ENCODE measurements around the gene SAXO2.
"Not testable (repeated sequence)": the region's sequence is repeated elsewhere in the genome, so short reads cannot be mapped to it uniquely, and the experiment has no call there.

Gene SAXO2

DNA sequence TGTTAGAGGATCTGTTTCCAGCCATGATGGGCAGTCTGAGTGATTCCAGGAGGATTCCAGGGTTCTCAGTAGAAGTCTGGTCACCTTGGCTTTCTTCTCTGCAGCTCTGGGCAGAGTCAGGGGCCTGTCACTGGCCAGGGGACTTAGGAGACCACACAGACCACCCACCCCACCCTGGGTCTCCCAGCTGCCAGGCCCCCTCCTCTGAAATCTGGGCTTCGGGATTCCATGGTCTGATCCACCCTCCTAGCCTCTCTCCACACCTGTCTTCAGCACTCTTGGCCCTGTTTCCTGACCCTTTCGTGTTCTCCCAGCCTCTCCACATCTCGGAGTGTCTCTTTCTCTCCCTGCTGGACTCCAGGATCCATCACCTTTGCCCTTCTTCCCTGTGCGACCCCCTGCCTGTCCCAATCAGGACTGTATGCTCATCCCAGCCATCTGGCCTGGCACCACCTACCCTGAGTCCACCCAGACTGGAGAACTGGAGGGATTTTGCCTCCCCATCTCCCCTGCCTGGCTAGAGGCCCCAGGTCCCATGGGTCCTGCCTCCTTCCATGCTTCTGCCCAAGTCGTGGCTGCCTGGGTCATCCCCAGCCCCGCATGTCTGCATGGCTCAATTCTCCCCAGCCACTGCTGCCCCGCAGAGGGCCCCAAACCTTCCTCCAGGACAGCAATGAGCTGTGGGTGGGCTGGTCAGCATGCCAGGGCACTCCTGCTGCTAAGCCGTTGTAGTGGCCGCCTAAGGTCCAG, 52.3 kb downstream of the SAXO2 start:
- DNase-seq, result no peak

DNA sequence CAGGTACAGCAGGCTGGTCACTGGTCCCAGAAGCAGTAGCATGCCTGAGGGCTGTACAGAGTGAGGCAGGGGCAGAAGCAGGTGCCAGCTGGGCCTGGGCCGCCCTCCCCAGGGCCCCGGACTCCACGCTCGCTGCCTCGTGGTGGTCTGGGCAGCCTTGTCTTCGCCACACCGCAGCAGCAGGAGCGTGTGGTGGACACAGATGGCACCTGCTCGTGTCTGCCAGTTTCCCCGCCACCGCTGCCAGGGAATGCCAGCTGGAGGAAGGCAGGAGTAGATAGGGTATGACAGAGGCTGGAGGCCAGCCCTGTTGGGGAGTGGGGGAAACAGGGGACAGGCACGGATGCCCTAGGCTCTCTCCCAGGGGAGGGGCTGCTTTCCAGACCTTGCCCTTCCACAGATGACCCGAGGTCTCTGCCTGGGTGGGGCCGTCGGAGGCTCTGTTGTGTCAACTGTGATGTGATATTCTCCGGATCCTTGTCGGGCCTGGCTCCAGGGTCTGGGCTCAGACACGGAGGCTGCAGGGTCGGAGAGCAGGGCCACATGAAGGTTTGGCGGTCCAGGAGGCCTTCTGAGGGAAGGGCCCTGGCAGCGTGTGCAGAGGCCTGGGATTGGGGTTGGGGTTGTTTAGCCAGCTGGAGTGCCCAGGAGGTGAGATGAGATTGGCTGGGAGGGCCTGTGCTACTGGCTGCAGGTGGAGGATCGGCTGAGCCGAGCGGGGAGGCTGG, 53.1 kb downstream of the SAXO2 start:
- no peak for DNase-seq

DNA sequence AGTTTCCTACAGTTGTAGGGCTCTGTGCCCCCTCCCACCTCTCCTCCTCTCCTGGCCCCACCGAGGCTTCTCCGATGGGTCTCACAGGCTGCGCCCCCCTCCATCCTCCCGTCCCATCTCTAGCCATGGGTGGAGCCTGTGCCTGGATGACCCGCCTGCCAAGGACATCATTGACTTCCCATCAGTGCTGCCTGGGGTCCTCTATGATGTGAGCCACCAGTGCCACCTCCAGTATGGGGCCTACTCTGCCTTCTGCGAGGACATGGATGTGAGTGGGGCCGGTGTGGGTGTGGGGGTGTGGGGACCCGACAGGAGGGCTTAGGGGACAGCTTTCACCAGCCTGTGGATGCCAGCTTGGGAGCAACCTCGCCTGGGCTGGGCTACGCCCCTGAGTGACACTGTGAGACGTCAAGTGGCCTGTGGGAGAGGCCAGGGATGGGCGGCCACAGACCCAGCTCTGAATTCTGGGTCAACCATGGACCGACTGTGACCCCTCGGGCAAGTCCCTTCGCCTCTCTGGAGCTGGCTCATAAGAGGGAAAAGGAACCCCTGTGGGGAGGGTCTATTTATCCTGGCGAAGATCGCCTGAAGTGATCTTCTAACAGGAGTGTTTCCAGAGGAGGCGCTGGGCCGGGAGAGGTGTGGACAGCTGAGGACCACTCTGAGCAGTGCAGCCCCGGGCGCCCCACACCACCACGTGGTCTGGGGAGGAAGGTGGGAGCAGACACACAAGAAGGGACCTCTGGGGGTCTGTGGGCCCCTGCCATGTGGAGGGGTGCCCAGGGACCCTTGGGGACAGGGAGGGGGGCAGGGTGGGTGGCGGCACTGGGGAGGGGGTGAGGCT, 53.9 kb downstream of the SAXO2 start:
- DNase-seq, result not testable (repeated sequence)

DNA sequence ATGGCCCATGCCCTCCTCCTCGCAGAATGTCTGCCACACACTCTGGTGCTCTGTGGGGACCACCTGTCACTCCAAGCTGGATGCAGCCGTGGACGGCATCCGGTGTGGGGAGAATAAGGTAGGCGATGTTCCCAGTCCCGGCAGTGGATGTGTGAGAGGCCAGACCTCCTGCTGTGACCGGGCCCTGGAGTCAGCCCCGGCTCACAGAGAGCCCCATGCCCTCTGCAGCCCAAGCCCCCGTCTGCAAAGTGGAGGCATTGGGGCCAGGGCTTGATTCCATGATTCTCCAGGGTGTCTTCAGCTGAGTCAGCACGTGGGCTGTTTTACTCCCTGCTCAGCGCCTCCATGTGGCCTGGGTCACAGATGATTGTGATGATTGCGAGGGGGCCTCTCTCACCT, 54.5 kb downstream of the SAXO2 start:
- no peak for DNase-seq

DNA sequence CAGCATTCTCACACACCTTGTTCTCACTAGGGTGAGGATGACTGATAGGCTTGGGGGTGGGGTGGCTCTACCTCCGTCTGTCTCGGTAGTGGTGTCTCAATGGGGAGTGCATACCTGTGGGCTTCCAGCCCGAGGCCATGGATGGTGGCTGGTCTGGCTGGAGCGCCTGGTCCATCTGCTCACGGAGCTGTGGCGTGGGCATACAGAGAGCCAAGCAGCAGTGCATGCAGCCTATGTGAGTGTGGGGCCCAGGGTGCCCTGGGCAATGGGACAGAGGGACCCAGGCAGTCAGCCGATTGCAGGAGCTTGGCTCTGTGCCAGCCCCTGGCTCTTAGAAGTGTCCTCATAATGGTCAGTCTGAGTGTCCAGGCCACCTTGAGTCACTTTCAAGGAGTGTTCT, 54.9 kb downstream of the SAXO2 start:
- DNase-seq, result not testable (repeated sequence)

DNA sequence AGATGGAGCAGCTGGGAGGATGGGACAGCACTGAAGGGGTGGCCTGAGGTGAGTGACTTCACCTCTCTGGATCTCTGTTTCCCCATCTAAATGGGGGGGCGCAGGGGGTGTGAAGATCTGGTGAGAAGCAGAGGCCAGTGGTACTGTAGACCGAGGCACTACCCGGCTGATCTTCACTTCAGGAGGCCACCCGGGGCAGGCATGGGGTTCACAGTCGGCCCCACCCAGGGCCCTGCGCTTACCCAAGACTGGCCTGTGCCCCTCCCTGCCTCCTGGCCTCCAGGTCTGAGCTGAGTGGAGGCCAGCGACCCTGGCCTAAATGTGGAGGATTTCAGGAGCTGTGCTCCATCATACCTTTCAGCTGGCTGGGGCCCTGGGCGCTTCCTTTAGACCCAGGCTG, 55.7 kb downstream of the SAXO2 start:
- not testable (repeated sequence) for DNase-seq

DNA sequence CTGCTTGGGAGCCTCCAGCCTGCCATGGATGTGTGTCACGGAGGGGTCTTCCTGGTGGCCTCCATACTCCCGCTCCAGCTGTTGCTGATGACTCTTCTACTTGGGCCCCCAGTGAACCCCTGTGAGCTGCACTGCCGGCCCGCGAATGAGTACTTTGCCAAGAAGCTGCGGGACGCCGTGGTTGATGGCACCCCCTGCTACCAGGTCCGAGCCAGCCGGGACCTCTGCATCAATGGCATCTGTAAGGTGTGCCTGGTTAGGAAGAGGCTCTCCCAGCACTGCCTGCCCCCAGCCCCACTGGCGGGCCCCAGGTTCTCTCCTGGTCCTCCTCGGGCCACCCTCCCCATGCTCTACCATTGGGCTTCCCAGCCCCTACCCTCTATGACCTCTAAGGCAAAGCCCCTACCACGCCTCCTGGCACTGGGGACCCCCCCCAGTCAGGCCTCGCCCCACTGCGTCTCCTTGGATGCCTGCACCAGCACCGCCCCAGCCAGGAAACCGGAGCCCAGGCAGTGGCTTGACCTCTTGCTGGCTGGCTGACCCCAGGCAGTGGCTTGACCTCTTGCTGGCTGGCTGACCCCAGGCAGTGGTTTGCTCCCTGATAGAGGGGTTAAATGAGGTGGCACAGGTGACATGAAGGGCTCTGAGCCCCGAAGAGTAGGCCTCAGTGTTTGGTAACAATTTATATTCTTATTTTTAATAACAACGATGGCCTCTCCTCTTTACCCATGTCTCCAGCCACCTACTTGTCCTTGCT, 57.1 kb downstream of the SAXO2 start:
- DNase-seq, result not testable (repeated sequence)

DNA sequence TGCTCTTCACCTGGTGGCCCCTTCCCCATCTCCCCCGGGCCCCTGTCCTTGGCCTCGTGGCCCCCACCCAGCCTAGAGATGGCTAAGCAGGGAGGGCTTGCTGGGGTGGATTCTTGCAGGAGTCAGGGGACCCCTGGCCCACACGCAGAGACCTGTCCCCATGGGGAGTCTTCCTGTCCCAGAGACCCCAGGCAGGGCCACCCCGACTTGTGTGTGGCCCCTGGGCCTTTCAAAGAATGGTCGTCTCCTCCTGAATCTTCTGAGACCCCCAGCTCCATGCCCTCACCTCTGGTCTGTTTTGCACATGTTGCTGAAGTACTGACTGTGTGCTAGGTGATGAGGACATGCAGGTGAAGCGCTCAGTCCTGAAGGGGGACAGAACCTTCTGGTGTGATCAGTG, 58.2 kb downstream of the SAXO2 start:
- not testable (repeated sequence) for DNase-seq

DNA sequence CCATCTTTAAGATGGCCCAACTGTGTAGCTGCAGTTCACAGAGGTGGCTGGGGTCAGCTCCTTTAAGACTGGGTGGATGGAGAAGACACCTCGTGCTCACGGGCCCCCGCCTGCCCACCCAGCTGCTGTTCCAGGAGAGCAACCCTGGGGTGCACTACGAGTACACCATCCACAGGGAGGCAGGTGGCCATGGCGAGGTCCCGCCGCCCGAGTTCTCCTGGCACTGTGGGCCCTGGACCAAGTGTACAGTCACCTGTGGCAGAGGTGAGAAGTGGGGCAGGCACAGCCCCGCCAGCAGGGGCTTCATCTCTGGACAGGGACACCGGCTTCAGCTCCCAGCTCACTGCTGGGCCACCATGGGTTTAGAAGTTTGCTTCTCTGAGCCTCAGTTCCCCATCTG, 59.9 kb downstream of the SAXO2 start:
- DNase-seq, result not testable (repeated sequence)

DNA sequence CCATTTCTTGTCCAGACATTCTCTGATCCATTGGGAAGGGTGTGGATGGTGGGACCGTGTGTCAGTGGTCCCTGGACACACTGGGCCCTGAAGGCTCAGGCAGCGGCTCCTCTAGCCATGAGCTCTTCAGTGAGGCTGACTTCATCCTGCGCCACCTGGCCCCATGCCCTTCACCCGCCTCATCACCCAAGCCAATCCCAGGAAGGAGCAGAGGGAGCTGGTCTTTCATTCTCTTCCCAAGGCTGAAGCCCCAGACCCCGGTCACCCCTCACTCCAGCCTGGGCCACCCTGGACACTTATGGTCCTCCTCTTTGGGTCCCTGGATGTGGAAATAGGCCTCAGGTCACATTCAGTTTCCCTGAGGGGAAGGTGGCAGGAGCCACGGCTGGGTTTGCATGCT, 62.2 kb downstream of the SAXO2 start:
- not testable (repeated sequence) for DNase-seq

DNA sequence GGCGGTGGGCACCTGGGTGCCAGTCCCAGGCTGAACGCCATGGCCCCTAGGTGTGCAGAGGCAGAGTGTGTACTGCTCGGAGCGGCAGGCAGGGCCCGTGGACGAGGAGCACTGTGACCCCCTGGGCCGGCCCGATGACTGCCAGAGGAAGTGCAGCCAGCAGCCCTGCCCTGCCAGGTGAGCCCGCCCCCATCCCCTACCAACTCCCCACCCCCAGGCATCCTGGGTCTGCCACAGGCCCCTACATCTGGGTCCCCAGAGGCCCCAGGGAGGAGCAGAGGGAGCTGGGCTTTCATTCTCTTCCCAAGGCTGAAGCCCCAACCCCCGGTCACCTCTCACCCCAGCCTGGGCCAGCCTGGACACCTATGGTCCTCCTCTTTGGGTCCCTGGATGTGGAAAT, 63.0 kb downstream of the SAXO2 start:
- DNase-seq, result not testable (repeated sequence)

DNA sequence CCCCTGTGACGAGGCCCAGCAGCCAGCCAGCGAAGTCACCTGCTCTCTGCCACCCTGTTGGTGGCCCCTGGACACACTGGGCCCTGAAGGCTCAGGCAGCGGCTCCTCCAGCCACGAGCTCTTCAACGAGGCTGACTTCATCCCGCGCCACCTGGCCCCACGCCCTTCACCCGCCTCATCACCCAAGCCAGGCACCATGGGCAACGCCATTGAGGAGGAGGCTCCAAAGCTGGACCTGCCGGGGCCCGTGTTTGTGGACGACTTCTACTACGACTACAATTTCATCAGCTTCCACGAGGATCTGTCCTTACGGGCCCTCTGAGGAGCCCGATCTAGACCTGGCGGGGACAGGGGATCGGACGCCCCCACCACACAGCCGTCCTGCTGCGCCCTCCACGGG, 64.3 kb downstream of the SAXO2 start:
- DNase-seq, result not testable (repeated sequence)

DNA sequence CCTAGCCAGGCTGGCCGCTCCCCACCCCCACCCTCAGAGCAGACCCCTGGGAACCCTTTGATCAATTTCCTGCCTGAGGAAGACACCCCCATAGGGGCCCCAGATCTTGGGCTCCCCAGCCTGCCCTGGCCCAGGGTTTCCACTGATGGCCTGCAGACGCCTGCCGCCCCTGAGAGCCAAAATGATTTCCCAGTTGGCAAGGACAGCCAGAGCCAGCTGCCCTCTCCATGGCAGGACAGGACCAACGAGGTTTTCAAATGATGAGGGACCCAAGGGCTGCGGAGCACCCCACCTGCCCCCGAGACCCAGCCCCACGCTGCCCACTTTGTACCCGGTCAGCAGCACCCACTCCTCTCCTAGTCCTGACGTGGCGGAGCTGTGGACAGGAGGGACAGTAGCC, 64.8 kb downstream of the SAXO2 start:
- DNase-seq, result not testable (repeated sequence)

DNA sequence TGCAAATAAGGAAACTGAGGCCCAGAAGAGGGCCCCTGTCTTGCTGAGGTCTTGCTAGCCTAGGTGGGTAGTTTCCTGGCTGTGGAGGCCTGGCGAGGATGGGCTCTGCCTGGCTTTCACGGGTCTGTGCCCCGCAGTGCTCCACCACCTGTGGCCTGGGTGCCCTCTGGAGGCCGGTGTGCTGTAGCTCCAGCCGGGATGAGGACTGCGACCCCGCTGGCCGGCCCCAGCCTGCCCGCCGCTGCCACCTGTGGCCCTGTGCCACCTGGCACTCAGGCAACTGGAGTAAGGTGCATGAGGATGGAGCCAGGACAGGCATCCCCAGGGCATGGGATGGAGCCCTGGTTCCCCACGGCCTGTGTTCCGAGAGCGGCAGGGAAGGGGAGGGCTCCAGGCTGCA, 66.4 kb downstream of the SAXO2 start:
- DNase-seq, result not testable (repeated sequence)

DNA sequence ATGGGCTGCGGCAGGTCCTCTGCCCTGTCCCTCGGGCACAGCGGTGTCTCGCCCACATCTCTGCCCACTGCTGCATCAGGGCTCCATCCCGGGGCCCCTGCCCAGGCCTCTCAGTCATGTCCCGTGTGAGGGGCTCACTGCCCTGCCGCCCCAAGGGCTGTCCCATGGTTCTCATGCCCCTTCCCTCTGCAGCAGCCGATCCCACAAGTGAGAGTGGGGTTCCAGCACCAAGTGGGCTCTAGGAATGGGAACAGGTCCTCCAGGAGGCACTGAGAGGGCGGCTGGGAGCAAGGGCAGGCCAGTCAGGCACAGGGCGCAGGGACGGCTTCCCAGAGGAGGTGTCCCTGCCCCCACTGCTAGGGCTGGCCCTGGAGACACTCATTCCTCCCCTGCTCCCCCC, 68.3 kb downstream of the SAXO2 start:
- DNase-seq, result not testable (repeated sequence)

DNA sequence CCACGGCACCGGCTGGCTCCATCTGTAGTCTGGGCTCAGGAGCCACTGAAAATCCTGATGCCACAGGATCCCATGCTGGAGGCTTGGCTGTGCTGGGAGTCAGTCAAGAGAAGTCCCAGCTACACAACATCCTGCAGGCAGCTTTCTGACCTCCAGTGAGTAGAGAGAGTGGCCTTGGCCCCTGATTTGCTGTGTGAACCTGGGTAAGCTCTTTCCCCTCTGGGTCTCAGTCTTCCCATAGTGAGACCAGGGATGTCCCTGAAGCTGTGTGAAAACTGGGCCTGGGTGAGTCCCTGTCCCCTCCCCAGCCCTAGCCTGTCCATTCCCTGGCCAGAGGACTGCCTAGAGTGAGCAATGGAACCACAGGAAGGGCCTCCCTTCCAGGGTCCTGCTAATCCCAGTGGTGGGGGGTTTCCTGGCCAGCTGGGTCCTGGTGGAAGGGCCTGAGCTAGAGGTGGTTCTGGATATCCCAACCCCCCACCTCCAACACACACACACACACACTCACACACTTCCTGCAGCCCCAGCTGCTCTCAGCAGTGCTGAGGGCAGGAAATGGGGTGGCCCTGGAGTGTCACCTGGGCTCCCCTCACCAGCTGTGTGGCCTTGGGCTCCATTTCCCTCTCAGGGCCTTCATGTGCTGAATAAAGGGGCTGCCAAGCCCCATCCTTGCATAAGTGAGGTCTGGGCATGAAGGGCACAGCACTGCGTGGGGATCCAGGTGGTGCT, 69.1 kb downstream of the SAXO2 start:
- not testable (repeated sequence) for DNase-seq

DNA sequence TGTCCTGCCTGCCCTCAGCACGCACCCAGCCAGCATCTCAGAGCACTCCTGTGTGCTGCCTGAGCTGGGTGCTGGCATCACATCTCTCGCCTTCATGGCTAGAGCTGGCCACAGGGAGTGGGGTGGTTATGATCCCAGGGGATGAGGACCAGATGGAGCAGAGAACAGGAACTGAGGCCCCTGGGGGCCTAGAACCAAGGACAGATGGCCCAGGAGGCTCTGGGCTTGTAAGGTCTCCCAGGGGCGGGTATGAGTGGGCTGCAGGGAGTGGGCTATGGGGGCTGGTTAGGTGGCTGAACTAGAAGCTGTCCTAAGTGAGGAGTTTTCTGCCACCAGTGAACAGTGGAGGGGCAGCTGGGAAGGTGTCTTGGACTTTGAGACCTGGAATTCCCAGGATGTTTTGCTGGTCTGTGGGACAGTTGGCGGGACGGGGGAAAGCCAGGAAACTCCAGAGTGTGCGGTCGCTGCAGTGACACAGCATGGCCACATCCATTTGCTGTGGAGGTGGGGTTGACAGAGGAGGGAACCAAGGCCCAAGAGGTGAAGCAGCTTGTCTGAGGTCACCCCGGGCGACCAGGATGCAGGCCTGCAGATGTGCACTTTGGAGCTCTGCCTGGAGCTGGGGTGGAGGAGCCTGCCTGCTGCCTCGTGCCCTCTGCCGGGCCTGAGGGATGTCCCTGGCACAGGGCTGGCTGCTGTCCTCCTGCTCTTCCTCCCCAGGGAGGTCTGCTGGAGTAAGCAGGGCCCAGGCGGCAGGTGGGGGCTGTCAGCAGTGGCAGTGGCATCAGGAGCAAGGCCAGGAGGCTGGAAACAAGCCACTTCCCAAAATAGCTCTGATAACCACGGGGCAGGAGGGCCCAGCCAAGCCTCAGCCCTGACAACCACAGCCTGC, 70.3 kb downstream of the SAXO2 start:
- not testable (repeated sequence) for DNase-seq

DNA sequence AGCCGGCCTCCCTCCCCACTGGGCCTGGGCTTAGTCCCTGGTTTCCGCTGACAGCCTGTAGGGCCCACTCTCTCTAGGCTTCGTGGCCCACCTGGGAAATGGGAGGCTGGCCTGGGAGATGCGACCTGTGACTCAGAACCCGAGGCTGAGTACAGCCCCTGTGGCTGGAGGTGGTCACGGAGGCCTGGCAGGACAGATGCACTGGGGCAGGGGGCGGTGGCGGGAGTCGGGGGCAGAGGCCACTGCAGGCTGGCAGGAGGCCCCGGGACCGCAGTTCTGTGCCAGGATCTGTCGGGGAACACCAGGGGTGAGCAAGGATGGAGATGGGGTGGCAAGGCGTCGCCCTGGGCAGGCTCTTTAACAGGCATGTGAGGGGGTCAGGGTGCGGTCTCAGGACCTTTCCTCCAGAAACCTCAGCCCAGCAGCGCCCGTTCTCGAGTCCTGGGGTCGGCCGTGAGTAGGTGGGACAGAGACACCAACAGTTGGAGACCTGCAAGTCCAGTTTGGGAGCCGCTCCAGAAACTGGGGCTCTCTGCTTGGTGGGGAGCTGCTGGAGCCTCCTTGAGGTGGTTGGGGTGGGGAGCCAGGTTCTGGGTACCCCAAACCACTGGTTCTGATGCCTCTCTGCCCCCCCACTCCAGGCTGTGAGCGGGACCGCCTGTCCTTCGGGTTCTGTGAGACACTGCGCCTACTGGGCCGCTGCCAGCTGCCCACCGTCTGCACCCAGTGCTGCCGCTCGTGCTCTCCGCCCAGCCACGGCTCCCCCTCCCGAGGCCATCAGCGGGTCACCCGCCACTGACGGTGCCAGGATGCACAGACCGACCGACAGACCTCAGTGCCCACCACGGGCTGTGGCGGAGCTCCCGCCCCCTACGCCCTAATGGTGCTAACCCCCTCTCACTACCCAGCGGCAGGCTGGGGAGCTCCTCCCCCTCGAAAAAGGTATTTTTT, 71.3 kb downstream of the SAXO2 start:
- DNase-seq, result not testable (repeated sequence)

Data from central memory CD4-positive, alpha-beta T cell (primary cell).